Effector memory CD8-positive, alpha-beta T cell (primary cell): ENCODE data around the gene ITPR3.

ENCODE experiments used
- ATAC-seq: fragments of 150-1000 bp; cut with Tn5 transposase; replicated peaks from 2 replicates; pipeline ENCODE4 v1.10.0; 2021; ENCODE audit warnings: mild to moderate bottlenecking, moderate library complexity
- DNase-seq, 3 experiments: peaks; one replicate each; pipeline ENCODE4 v3.0.0; 2021
- H3K27ac Mint-ChIP-seq, 2 donors: one replicate each; pipeline ENCODE4 v1.8.0; 2022; ENCODE audit warnings: mild to moderate bottlenecking in 2 of 2, mixed read lengths in 2 of 2, moderate library complexity in 2 of 2
- H3K27me3 Mint-ChIP-seq, 2 donors: one replicate each; pipeline ENCODE4 v1.8.0; 2022; ENCODE audit warnings: mixed read lengths in 2 of 2
- H3K36me3 Mint-ChIP-seq: one replicate; pipeline ENCODE4 v1.8.0; 2022; ENCODE audit warnings: mild to moderate bottlenecking, moderate library complexity, mixed read lengths; ENCODE audit not compliant: insufficient read depth
- H3K4me1 Mint-ChIP-seq, 2 donors: one replicate each; pipeline ENCODE4 v1.8.0; 2022; ENCODE audit warnings: low read depth in 2 of 2, mixed read lengths in 2 of 2
- H3K4me3 Mint-ChIP-seq, 2 donors: one replicate each; pipeline ENCODE4 v1.8.0; 2022; ENCODE audit warnings: mild to moderate bottlenecking in 2 of 2, mixed read lengths in 2 of 2, moderate library complexity in 2 of 2
- H3K9me3 Mint-ChIP-seq, 2 donors: one replicate each; pipeline ENCODE4 v1.8.0; 2022; ENCODE audit warnings: mixed read lengths in 2 of 2

Gene ITPR3

GRCh38 chr6:33705268-33705885, 84.3 kb downstream of the ITPR3 start:
- H3K9me3 Mint-ChIP-seq: no peaks in the 10 kb centered on the region
- H3K36me3 Mint-ChIP-seq: peaks cover 5% of the 10 kb centered on the region
- peaks cover 15 to 19% of the 10 kb centered on the region in 2 donors for H3K4me1 Mint-ChIP-seq
- no peaks in the 10 kb centered on the region for H3K27me3 Mint-ChIP-seq
- DNase-seq: no peak
- ATAC-seq: no peak
- no peak overlapping the region for H3K4me3 Mint-ChIP-seq
- H3K27ac Mint-ChIP-seq: no peak overlapping the region

DNA sequence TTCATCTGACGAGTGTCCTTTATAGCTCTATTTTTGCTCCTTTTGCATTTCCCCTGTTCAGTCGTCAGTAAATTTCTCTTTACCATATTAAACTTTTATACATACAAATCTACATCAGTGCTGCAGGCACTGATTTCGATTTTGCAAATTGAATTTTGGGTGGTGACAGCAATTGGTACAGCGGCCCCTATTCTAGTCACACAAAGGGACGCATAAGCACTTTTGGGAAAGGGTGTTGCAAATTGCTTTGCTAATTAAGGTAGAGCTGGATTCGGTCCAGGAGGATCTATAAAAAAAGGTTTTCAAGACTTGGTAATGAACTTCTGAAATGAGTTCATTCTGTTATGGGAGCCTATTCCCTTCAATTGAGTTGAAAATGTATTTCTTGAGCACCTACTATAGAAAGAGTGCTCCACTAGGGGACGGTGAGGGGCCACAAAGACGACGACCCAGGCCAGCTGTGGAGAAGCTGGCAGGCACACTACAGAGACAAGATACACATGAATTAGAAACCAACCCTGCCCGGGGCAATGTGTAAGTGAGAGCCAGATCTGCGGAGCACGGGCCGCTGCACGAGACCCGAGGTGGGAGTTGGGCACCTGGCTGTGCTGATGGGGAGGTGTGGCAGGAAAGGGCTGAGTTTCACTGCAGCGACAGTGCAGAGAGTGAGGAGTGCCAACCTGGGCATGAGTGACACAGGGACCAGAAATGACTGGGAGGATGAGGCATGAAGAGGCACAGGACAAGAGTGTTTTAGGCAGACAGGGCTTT, 85.0 kb downstream of the ITPR3 start:
- H3K36me3 Mint-ChIP-seq: peaks cover 13% of the 10 kb centered on the region

GRCh38 chr6:33707771-33708170, 86.6 kb downstream of the ITPR3 start:
- Mint-ChIP-seq H3K36me3 (peaks cover 19% of the 10 kb centered on the region), H3K27me3 (no peaks in the 10 kb centered on the region), H3K9me3 (no peaks in the 10 kb centered on the region), H3K4me3 (no peak overlapping the region), H3K4me1 (peaks cover 23 to 34% of the 10 kb centered on the region in 2 donors), H3K27ac (peak overlapping the region in 1 of 2 donors; percentile 46)
- ATAC-seq (no peak), DNase-seq (no peak)

More for the DNA sequence above, 85.0 kb downstream of the ITPR3 start:
- Mint-ChIP-seq H3K4me3 (no peak overlapping the region), H3K27me3 (no peaks in the 10 kb centered on the region), H3K9me3 (no peaks in the 10 kb centered on the region), H3K27ac (no peak overlapping the region), H3K4me1 (peaks cover 18 to 25% of the 10 kb centered on the region in 2 donors)
- no peak for DNase-seq
- ATAC-seq: no peak

GRCh38 chr6:33708516-33709204, 87.5 kb downstream of the ITPR3 start:
- Mint-ChIP-seq H3K27me3 (no peaks in the 10 kb centered on the region), H3K4me3 (no peak overlapping the region), H3K36me3 (peaks cover 19% of the 10 kb centered on the region), H3K4me1 (peaks cover 23 to 34% of the 10 kb centered on the region in 2 donors), H3K27ac (no peak overlapping the region), H3K9me3 (no peaks in the 10 kb centered on the region)
- ATAC-seq: no peak
- no peak for DNase-seq

GRCh38 chr6:33709605-33710295, 88.6 kb downstream of the ITPR3 start:
- ATAC-seq (no peak), DNase-seq (no peak)
- Mint-ChIP-seq H3K27me3 (no peaks in the 10 kb centered on the region), H3K4me3 (no peak overlapping the region), H3K36me3 (peaks cover 21% of the 10 kb centered on the region), H3K4me1 (peaks cover 23 to 34% of the 10 kb centered on the region in 2 donors), H3K27ac (no peak overlapping the region), H3K9me3 (no peaks in the 10 kb centered on the region)

GRCh38 chr6:33710296-33711121, 89.4 kb downstream of the ITPR3 start:
- ATAC-seq: no peak
- Mint-ChIP-seq H3K36me3 (peaks cover 18% of the 10 kb centered on the region), H3K4me1 (peaks cover 23 to 34% of the 10 kb centered on the region in 2 donors)

DNA sequence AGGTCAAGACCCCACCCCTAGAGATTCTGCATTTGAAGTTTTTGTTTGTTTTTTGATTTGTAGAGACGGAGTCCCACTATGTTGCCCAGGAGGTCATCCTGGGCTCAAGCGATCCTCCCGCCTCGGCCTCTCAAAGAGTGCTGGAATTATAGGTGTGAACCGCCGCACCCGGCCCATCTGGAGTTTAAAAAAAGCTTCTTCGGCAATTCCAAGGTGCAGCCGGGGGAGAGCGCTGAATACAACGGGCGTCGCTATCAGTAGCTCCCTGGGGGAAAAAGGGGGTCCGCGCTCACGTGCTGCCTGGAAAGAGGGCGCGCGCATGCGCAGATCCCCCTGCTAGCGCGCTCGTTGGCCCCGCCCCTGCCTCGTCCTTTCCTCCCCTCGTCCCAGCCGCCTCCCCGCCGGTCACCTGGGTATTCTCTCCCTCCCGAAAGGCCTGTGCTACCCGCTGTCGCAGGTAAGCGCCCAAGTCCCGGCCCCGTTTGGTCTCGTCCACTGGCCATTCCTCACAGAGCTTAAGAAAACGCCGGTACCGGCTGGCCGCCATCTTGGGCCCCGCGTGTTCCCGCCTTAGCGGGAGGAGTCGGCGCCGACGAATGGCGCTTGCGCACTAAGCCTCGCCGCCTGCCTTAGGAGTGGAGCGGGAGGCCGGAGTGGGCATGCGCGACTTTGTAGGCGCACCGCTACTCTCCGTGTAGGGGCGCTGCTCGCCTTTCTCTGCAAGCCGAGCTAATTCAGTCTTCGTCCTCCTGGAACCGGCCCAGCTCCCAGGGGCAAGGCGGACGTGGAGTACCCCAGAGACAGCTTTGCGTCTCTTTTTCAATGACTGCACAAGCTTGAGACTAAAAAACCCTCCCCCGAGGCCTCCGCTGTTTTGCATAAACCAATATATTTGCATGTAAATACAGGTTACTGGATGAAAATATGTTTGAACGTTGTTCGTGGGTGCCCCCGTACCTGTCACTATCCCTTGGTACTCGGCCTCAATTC, 90.3 kb downstream of the ITPR3 start, which contains the start of gene UQCC2:
Gene UQCC2, minus strand, starts transcription at position 561 of the 990 bp plus-strand sequence. Its CDS starts 14 bp downstream, at position 547.
- Mint-ChIP-seq H3K27ac (peak within 1 kb of the TSS; percentile 98 to 99), H3K36me3 (peaks cover 18% of the 10 kb centered on the region), H3K4me3 (peak within 1 kb of the TSS; percentile 99 to 100), H3K9me3 (no peaks in the 10 kb centered on the region), H3K4me1 (peaks cover 22 to 30% of the 10 kb centered on the region in 2 donors), H3K27me3 (no peaks in the 10 kb centered on the region)
- ATAC-seq (peak; percentile 93), DNase-seq (peak; percentile 95 to 96 (median 96))

More at GRCh38 chr6:33710296-33711121, 89.4 kb downstream of the ITPR3 start:
- Mint-ChIP-seq H3K27ac (peak overlapping the region; percentile 98 to 99), H3K9me3 (no peaks in the 10 kb centered on the region), H3K4me3 (peak overlapping the region; percentile 99 to 100), H3K27me3 (no peaks in the 10 kb centered on the region)
- no peak for DNase-seq

DNA sequence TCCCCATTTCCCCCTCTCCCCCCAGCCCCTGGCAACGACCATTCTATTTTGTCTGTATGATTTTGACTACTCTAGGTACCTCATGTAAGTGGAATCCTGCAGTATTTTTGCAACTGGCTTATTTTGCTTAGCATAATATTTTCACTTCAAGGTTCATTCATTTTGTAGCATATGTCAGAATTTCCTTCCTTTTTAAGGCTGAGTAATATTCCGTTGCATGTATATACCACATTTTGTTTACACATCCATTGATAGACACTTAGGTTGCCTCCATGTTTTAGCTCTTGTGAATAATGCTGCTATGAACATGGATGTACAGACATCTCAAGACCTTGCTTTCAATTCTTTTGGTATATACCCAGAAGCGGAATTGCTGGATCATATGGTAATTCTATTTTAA, 91.8 kb downstream of the ITPR3 start:
- no peaks in the 10 kb centered on the region for H3K27me3 Mint-ChIP-seq
- H3K4me3 Mint-ChIP-seq: no peak overlapping the region
- H3K27ac Mint-ChIP-seq: no peak overlapping the region
- H3K9me3 Mint-ChIP-seq: no peaks in the 10 kb centered on the region
- ATAC-seq: no peak
- peaks cover 22 to 29% of the 10 kb centered on the region in 2 donors for H3K4me1 Mint-ChIP-seq
- no peak for DNase-seq
- H3K36me3 Mint-ChIP-seq: peaks cover 18% of the 10 kb centered on the region

GRCh38 chr6:33713786-33714185, 92.7 kb downstream of the ITPR3 start:
- peaks cover 0 to under 1% of the 10 kb centered on the region in 2 donors for H3K27me3 Mint-ChIP-seq
- no peaks in the 10 kb centered on the region for H3K9me3 Mint-ChIP-seq
- H3K4me1 Mint-ChIP-seq: peaks cover 19 to 27% of the 10 kb centered on the region in 2 donors
- ATAC-seq (no peak), DNase-seq (no peak)
- H3K27ac Mint-ChIP-seq: no peak overlapping the region
- H3K36me3 Mint-ChIP-seq: peaks cover 18% of the 10 kb centered on the region
- no peak overlapping the region for H3K4me3 Mint-ChIP-seq

DNA sequence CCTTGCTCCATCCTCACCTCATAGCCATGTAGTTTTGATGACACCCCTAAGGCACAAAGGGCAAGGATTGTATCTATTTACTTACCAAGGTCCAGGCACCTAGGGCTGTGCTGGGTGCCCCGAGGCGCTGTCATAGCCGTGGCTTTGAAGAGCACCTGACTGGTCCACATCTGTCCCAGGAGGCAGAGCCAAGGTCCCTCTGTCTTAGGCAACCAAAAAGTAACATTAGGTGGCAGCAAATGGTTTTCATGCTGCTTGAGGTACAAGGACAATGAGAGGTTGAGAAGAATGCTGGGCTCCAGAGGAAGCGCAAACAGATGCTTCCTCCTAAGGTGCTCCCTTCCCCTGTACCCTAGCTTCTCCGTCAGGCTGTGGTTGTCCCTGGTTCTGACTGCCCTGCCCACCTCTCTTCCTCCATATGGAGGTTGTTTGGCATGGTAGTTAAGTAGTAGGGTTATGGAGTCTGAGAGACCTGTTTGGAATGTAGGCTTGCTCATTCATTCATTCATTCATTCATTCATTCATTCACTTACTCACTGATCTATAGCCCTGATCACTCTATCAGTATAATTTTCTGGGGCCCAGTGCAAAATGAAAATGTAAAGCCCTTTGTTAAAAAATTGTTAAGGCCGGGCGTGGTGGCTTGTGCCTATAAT, 93.4 kb downstream of the ITPR3 start:
- no peak overlapping the region for H3K4me3 Mint-ChIP-seq

GRCh38 chr6:33716379-33716778, 95.3 kb downstream of the ITPR3 start:
- no peak for DNase-seq
- no peak overlapping the region for H3K4me3 Mint-ChIP-seq
- H3K27ac Mint-ChIP-seq: no peak overlapping the region
- no peak for ATAC-seq
- peaks cover 9 to 22% of the 10 kb centered on the region in 2 donors for H3K27me3 Mint-ChIP-seq
- H3K36me3 Mint-ChIP-seq: peaks cover 9% of the 10 kb centered on the region
- H3K4me1 Mint-ChIP-seq: peaks cover 7 to 8% of the 10 kb centered on the region in 2 donors
- no peaks in the 10 kb centered on the region for H3K9me3 Mint-ChIP-seq

More for the DNA sequence above, 93.4 kb downstream of the ITPR3 start:
- DNase-seq (no peak), ATAC-seq (no peak)
- Mint-ChIP-seq H3K27me3 (peaks cover 0 to 7% of the 10 kb centered on the region in 2 donors), H3K36me3 (peaks cover 18% of the 10 kb centered on the region), H3K9me3 (no peaks in the 10 kb centered on the region), H3K4me1 (peaks cover 19 to 22% of the 10 kb centered on the region in 2 donors), H3K27ac (no peak overlapping the region)
